ENCODE results near the gene TASOR2. TPM values are rescaled to one million over a fixed set of nuclear protein-coding genes. Genes with fewer than 3 reads are reported as not detected.
A peak's percentile ranks its signal among the peaks of the same experiment; 100 is the strongest.

The TASOR2 gene
- total RNA-seq = 48.9 and 49.9 TPM in 2 replicates
- polyA plus RNA-seq = 10.0 and 13.6 TPM in 2 replicates
- polyA plus RNA-seq (2011; cell fraction: cytosol; rRNA removed) = 12.3 and 13.9 TPM in 2 replicates
- 55.8 and 70.0 TPM in 2 replicates for polyA plus RNA-seq (2011; cell fraction: nucleus; rRNA removed)
- polyA plus RNA-seq (2012) = 27.5 and 39.0 TPM in 2 replicates
- polyA minus RNA-seq = 37.3 and 40.6 TPM in 2 replicates
- polyA minus RNA-seq (2011; cell fraction: cytosol; rRNA and poly(A)+ RNA removed) = 41.3 TPM
- 59.6 and 103 TPM in 2 replicates for polyA minus RNA-seq (2011; cell fraction: nucleus; rRNA and poly(A)+ RNA removed)
- Bru-seq, nascent RNA = percentile 84 among the genes with signal in this experiment
- BruChase-seq, experiment 1, labeled RNA remaining after a 6-hour chase = percentile 89 among the genes with signal in this experiment
- percentile 95 among the genes with signal in this experiment for BruChase-seq, experiment 2, labeled RNA remaining after a 2-hour chase
- long read RNA-seq, partial matches to known transcripts = 12 of 24 reads
- long read RNA-seq, other reads (novel, unspliced or antisense) = 12 of 24 reads

- BruUV-seq (replicated peaks) = TSS peak; percentile 58
- no peaks in the 10 kb centered on the region for H3K9me3 ChIP-seq (replicated peaks; ENCODE audit: control insufficient read depth, insufficient read depth, low read length)
- peaks cover 9% of the 10 kb centered on the region for H3K4me1 ChIP-seq (ENCODE audit: control insufficient read depth, extremely low read depth, insufficient read depth, low read length)
- H3K4me2 ChIP-seq (ENCODE audit: insufficient read depth, low read length) = peak within 1 kb of the TSS; percentile 96
- ChIA-PET POLR2A (no interaction called here), CTCF (interaction anchor here (1.2 to 1.4 kb wide), 3 partner anchors 54 to 189 kb away, joined by 3 read pairs; no protein-coding TSS in a partner anchor)
- peaks cover 46% of the 10 kb centered on the region for H3K79me2 ChIP-seq (ENCODE audit: control insufficient read depth, insufficient read depth, low read length)
- no peaks in the 10 kb centered on the region for H4K20me1 ChIP-seq (replicated peaks; ENCODE audit: control insufficient read depth, extremely low read depth, insufficient read depth, low read length)
- H3K27ac ChIP-seq (ENCODE audit: insufficient read depth, low read depth, low read length) = peak within 1 kb of the TSS; percentile 68
- intact Hi-C loops (cut with micrococcal nuclease) = loop anchor here (1.0 to 2.0 kb wide), 4 partner anchors 17 to 238 kb away; partner anchors contain the start of gene GDI2
- TF ChIP-seq GATA2 (IDR thresholded peaks at IDR 0.05; ENCODE audit: insufficient read depth, insufficient read length, low read depth, low read length) (no peak), POLR2AphosphoS5 (IDR thresholded peaks at IDR 0.05; ENCODE audit: insufficient read depth, low read depth, low read length) (peak; percentile 77), POLR2A (IDR thresholded peaks at IDR 0.05; ENCODE audit: low read depth, low read length) (peak; percentile 60), MYC (IDR thresholded peaks at IDR 0.05; ENCODE audit: low read depth, low read length) (peak; percentile 81), EZH2 (IDR thresholded peaks at IDR 0.05; ENCODE audit: borderline replicate concordance, low read depth, low read length, severe bottlenecking) (no peak), CTCF (IDR thresholded peaks at IDR 0.05; ENCODE audit: extremely low read depth in 1 of 2, insufficient read depth in 1 of 2, low read depth in 1 of 2, low read length in 2 of 2) (no peak), FOS (IDR thresholded peaks at IDR 0.05; ENCODE audit: borderline replicate concordance, insufficient read depth, low read length) (no peak), JUN (IDR thresholded peaks at IDR 0.05; ENCODE audit: borderline replicate concordance, insufficient read depth, insufficient read length, low read depth) (no peak)
- TF ChIP-seq, protein P1, sequence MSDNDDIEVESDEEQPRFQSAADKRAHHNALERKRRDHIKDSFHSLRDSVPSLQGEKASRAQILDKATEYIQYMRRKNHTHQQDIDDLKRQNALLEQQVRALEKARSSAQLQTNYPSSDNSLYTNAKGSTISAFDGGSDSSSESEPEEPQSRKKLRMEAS (IDR thresholded peaks at IDR 0.05; ENCODE audit: insufficient read depth, insufficient read length) = peak; percentile 83
- peak within 1 kb of the TSS; percentile 79 for H3K9ac ChIP-seq (replicated peaks; ENCODE audit: extremely low read depth, insufficient read depth, low read length)
- H3K9me1 ChIP-seq (replicated peaks; ENCODE audit: control insufficient read depth, extremely low read depth, insufficient read depth, low read length) = no peaks in the 10 kb centered on the region
- H2AFZ ChIP-seq (ENCODE audit: low read depth, low read length) = peak within 1 kb of the TSS; percentile 86
- DNase-seq (ENCODE audit: low read depth, low spot score) (peak; percentile 99), FAIRE-seq (peak; percentile 98)
- dilution Hi-C loops (cut with MboI; ENCODE audit: extremely low pct_ligation_motif_present, low sequenced_read_pairs) = no loop called here
- H3K27me3 ChIP-seq (ENCODE audit: control insufficient read depth in 2 of 2, insufficient read depth in 2 of 2, low read length in 2 of 2) = peaks cover 6 to 17% of the 10 kb centered on the region in 2 experiments
- peak within 1 kb of the TSS; percentile 62 to 97 (median 89) for H3K4me3 ChIP-seq (replicated peaks in 1 of 3; ENCODE audit: insufficient read depth in 1 of 3, low read depth in 1 of 3, low read length in 3 of 3)
- H3K36me3 ChIP-seq (ENCODE audit: control insufficient read depth in 2 of 2, extremely low read depth in 1 of 2, insufficient read depth in 2 of 2, low read length in 2 of 2) = no peaks in the 10 kb centered on the region
Measured at GRCh38 chr10:5684318-5684970, at the start of gene TASOR2. Gene TASOR2 (plus strand): TSS chr10:5684838. CDS start chr10:5720643, 35,805 bp downstream.
